Lower leg skin (tissue), 3 donors: ENCODE measurements around the gene STIM1.

Experiments used
- CTCF ChIP-seq, 3 donors: fragments of 450-650 bp; IDR thresholded peaks; one replicate each; pipeline ENCODE4 v1.5.1; 2016; ENCODE audit warnings: antibody characterized with exemption in 3 of 3, mild to moderate bottlenecking in 3 of 3, moderate library complexity in 2 of 3
- POLR2A ChIP-seq, 2 donors: fragments of 450-650 bp; IDR thresholded peaks; one replicate each; pipeline ENCODE4 v1.6.1; 2016 to 2017; ENCODE audit warnings: antibody characterized with exemption in 2 of 2, mild to moderate bottlenecking in 1 of 2, moderate library complexity in 1 of 2

GRCh38 chr11:3956038-3956437 lies 100.6 kb downstream of the STIM1 start:
- no peak for TF ChIP-seq CTCF (IDR thresholded peaks at IDR 0.05)
- TF ChIP-seq POLR2A (IDR thresholded peaks at IDR 0.05): no peak
